Stimulated activated naive CD8-positive, alpha-beta T cell treated with anti-CD3 and anti-CD28 coated beads, Interleukin-15, Interleukin-2, amounts not matched to agents 100 U/mL and 50 U/mL, for 24 hours (primary cell): Measurements from ENCODE around the gene YY1.
A peak's percentile ranks its signal among the peaks of the same experiment; 100 is the strongest.
"Not testable (repeated sequence)": the region's sequence is repeated elsewhere in the genome, so short reads cannot be mapped to it uniquely, and the experiment has no call there.

Source experiments
- ATAC-seq: fragments of 150-1000 bp; cut with Tn5 transposase; one replicate; pipeline ENCODE4 v1.10.0; 2021
- DNase-seq: peaks from one replicate; pipeline ENCODE4 v3.0.0; 2021

Gene YY1

GRCh38 chr14:100243020-100243419, 4.1 kb downstream of the YY1 start:
- no peak for DNase-seq
- no peak for ATAC-seq

- DNase-seq (no peak), ATAC-seq (peak; percentile 65)
Observed at GRCh38 chr14:100246809-100247428, 8.0 kb downstream of the YY1 start.

- ATAC-seq (no peak), DNase-seq (no peak)
Observed at GRCh38 chr14:100250732-100251465, 12.0 kb downstream of the YY1 start.

- DNase-seq (no peak), ATAC-seq (no peak)
Observed at GRCh38 chr14:100252684-100253083, 13.7 kb downstream of the YY1 start.

GRCh38 chr14:100256339-100256895, 17.5 kb downstream of the YY1 start:
- ATAC-seq (peak; percentile 21), DNase-seq (no peak)

- DNase-seq (no peak), ATAC-seq (peak; percentile 70)
Observed at GRCh38 chr14:100261621-100262020, 22.7 kb downstream of the YY1 start.

- no peak for ATAC-seq
Observed at GRCh38 chr14:100262545-100262944, 23.6 kb downstream of the YY1 start.

GRCh38 chr14:100263141-100263540, 24.2 kb downstream of the YY1 start:
- no peak for ATAC-seq

More at GRCh38 chr14:100262545-100262944, 23.6 kb downstream of the YY1 start:
- no peak for DNase-seq

GRCh38 chr14:100267990-100268389, 29.0 kb downstream of the YY1 start:
- ATAC-seq (no peak), DNase-seq (no peak)

More at GRCh38 chr14:100263141-100263540, 24.2 kb downstream of the YY1 start:
- no peak for DNase-seq

GRCh38 chr14:100268591-100269207, 29.8 kb downstream of the YY1 start:
- ATAC-seq, result no peak
- no peak for DNase-seq

- DNase-seq (no peak), ATAC-seq (no peak)
Observed at GRCh38 chr14:100271247-100271939, 32.4 kb downstream of the YY1 start.

- ATAC-seq (no peak), DNase-seq (no peak)
Observed at GRCh38 chr14:100274250-100274649, 35.3 kb downstream of the YY1 start.

GRCh38 chr14:100275214-100275613, 36.3 kb downstream of the YY1 start:
- DNase-seq (no peak), ATAC-seq (no peak)

GRCh38 chr14:100278702-100279101, 39.8 kb downstream of the YY1 start:
- no peak for DNase-seq
- ATAC-seq, result no peak

GRCh38 chr14:100279133-100279532, 40.2 kb downstream of the YY1 start:
- no peak for ATAC-seq
- DNase-seq, result no peak

GRCh38 chr14:100279563-100279962, 40.6 kb downstream of the YY1 start:
- ATAC-seq (no peak), DNase-seq (no peak)

- no peak for DNase-seq
- no peak for ATAC-seq
Observed at GRCh38 chr14:100281286-100282082, 42.5 kb downstream of the YY1 start.

GRCh38 chr14:100282083-100282350, 43.1 kb downstream of the YY1 start:
- ATAC-seq (no peak), DNase-seq (no peak)

GRCh38 chr14:100282766-100283419, 43.9 kb downstream of the YY1 start:
- no peak for ATAC-seq
- no peak for DNase-seq

- not testable (repeated sequence) for ATAC-seq, DNase-seq
Observed at GRCh38 chr14:100283436-100283835, 44.5 kb downstream of the YY1 start.
